Peyer's patch (tissue), 4 donors: ENCODE measurements around the gene AVPI1. TPM values are rescaled to one million over a fixed set of nuclear protein-coding genes. Genes with fewer than 3 reads are reported as not detected.

Source experiments
- DNase-seq, 3 donors: peaks; one replicate each; pipeline ENCODE4 v3.0.0-alpha.2; 2017 to 2019
- H3K27ac ChIP-seq, 4 donors: fragments of 200-600 bp; sonication (generic); one replicate each; pipeline ENCODE4 v1.5.1; 2016 to 2019
- H3K27me3 ChIP-seq, 2 donors: fragments of 200-600 bp; sonication (generic); one replicate each; pipeline ENCODE4 v1.5.1; 2019
- H3K36me3 ChIP-seq, 3 donors: fragments of 200-600 bp; sonication (generic); one replicate each; pipeline ENCODE4 v1.5.1; 2016 to 2019
- H3K4me1 ChIP-seq, 4 donors: fragments of 200-600 bp; sonication (generic); one replicate each; pipeline ENCODE4 v1.5.1; 2016 to 2019
- H3K4me3 ChIP-seq, 4 donors: fragments of 200-600 bp; sonication (generic); 1 replicate in 3 of 4; 2 replicates in 1 of 4; pipeline ENCODE4 v1.5.1; 2016 to 2019; ENCODE audit warnings: mild to moderate bottlenecking in 1 of 4
- H3K9me3 ChIP-seq, 4 donors: fragments of 200-600 bp; sonication (generic); one replicate each; pipeline ENCODE4 v1.5.1; 2016 to 2019; ENCODE audit warnings: mild to moderate bottlenecking in 1 of 4
- CTCF ChIP-seq, 6 experiments: fragments of 450-650 bp in 4 of 6; fragments of 200-600 bp in 2 of 6; sonication (generic) in 1 of 6; IDR thresholded peaks; one replicate each; pipeline ENCODE4 v1.5.1; 2017 to 2019; ENCODE audit warnings: antibody characterized with exemption in 6 of 6, mild to moderate bottlenecking in 3 of 6, moderate library complexity in 1 of 6
- POLR2A ChIP-seq, 2 donors: fragments of 450-650 bp; IDR thresholded peaks; one replicate each; pipeline ENCODE4 v1.5.1; 2017; ENCODE audit warnings: antibody characterized with exemption in 2 of 2, mild to moderate bottlenecking in 2 of 2, moderate library complexity in 2 of 2
- total RNA-seq, 4 donors: library from RNA; depleted of rRNA; stranded (reverse); fragments of >200 nt; gene quantifications; one replicate each; pipeline ENCODE4 v1.1.0, GENCODE V29; 2016

AVPI1 gene
- total RNA-seq, 4 donors from 2014 or later: 15.7 to 66.5 (median 47.4) TPM

GRCh38 chr10:97721871-97722780, 35.1 kb upstream of the AVPI1 start:
- Histone ChIP-seq H3K4me1 (peaks cover 0 to 53% (median 3%) of the 10 kb centered on the region in 4 donors), H3K9me3 (no peaks in the 10 kb centered on the region)
- peak in 2 of 3 donors; percentile 75 to 84 for DNase-seq

GRCh38 chr10:97719602-97720001, 32.6 kb upstream of the AVPI1 start:
- no peak overlapping the region for H3K4me3 ChIP-seq
- H3K27ac ChIP-seq: peak overlapping the region in 3 of 4 donors; percentile 36 to 89 (median 54)
- H3K36me3 ChIP-seq: no peaks in the 10 kb centered on the region
- TF ChIP-seq POLR2A (IDR thresholded peaks at IDR 0.05): no peak
- H3K4me1 ChIP-seq: peaks cover 0 to 44% (median 3%) of the 10 kb centered on the region in 4 donors
- H3K9me3 ChIP-seq: no peaks in the 10 kb centered on the region
- no peaks in the 10 kb centered on the region for H3K27me3 ChIP-seq
- DNase-seq: no peak

More at GRCh38 chr10:97721871-97722780, 35.1 kb upstream of the AVPI1 start:
- TF ChIP-seq POLR2A (IDR thresholded peaks at IDR 0.05): peak in 1 of 2 donors; percentile 19
- no peak for TF ChIP-seq CTCF (IDR thresholded peaks at IDR 0.05)
- Histone ChIP-seq H3K4me3 (no peak overlapping the region), H3K36me3 (no peaks in the 10 kb centered on the region), H3K27me3 (no peaks in the 10 kb centered on the region), H3K27ac (peak overlapping the region in 3 of 4 donors; percentile 4 to 66 (median 48))

GRCh38 chr10:97718659-97719142, 31.7 kb upstream of the AVPI1 start:
- no peak for TF ChIP-seq CTCF (IDR thresholded peaks at IDR 0.05)
- peak in 1 of 2 donors; percentile 69 for TF ChIP-seq POLR2A (IDR thresholded peaks at IDR 0.05)
- H3K27me3 ChIP-seq: no peaks in the 10 kb centered on the region
- peaks cover 0 to 37% (median 7%) of the 10 kb centered on the region in 4 donors for H3K4me1 ChIP-seq
- no peaks in the 10 kb centered on the region for H3K9me3 ChIP-seq
- no peaks in the 10 kb centered on the region for H3K36me3 ChIP-seq
- peak in 2 of 3 donors; percentile 88 to 93 for DNase-seq
- no peak overlapping the region for H3K4me3 ChIP-seq
- H3K27ac ChIP-seq: peak overlapping the region in 3 of 4 donors; percentile 54 to 89 (median 59)

GRCh38 chr10:97718178-97718577, 31.1 kb upstream of the AVPI1 start:
- H3K27me3 ChIP-seq: no peaks in the 10 kb centered on the region
- peaks cover 0 to 40% (median 8%) of the 10 kb centered on the region in 4 donors for H3K4me1 ChIP-seq
- H3K27ac ChIP-seq: peak overlapping the region in 3 of 4 donors; percentile 54 to 89 (median 59)
- no peak for DNase-seq
- no peaks in the 10 kb centered on the region for H3K9me3 ChIP-seq
- no peak for TF ChIP-seq POLR2A (IDR thresholded peaks at IDR 0.05)
- no peak for TF ChIP-seq CTCF (IDR thresholded peaks at IDR 0.05)
- H3K4me3 ChIP-seq: no peak overlapping the region
- H3K36me3 ChIP-seq: no peaks in the 10 kb centered on the region

GRCh38 chr10:97717627-97718026, 30.6 kb upstream of the AVPI1 start:
- Histone ChIP-seq H3K27me3 (no peaks in the 10 kb centered on the region), H3K9me3 (no peaks in the 10 kb centered on the region), H3K36me3 (no peaks in the 10 kb centered on the region), H3K27ac (peak overlapping the region in 3 of 4 donors; percentile 54 to 89 (median 59)), H3K4me1 (peaks cover 0 to 41% (median 10%) of the 10 kb centered on the region in 4 donors), H3K4me3 (no peak overlapping the region)
- DNase-seq: peak in 1 of 3 donors; percentile 24
- TF ChIP-seq CTCF (IDR thresholded peaks at IDR 0.05) (no peak), POLR2A (IDR thresholded peaks at IDR 0.05) (no peak)
